Heart left ventricle (tissue), 16 donors: ENCODE data around the gene TUBA4B. TPM values are rescaled to one million over a fixed set of nuclear protein-coding genes. Genes with fewer than 3 reads are reported as not detected.

Source experiments
- ATAC-seq, 4 donors: fragments of 200-7000 bp; cut with Tn5 transposase; one replicate each; pipeline ENCODE4 v1.9.1; 2020 to 2022; ENCODE audit warnings: moderate library complexity in 4 of 4, mild to moderate bottlenecking in 3 of 4, moderate number of reproducible peaks in 1 of 4
- DNase-seq, 5 donors: peaks; one replicate each; pipeline ENCODE4 v3.0.0-alpha.2; 2020
- H3K27ac ChIP-seq, 12 donors: fragments of 200-600 bp; sonication (generic) in 4 of 12; one replicate each; pipeline versions ENCODE4 v1.5.0 to v1.8.0; 2016 to 2022; ENCODE audit warnings: mild to moderate bottlenecking in 2 of 12
- H3K27me3 ChIP-seq, 9 donors: fragments of 200-600 bp; sonication (generic) in 2 of 9; one replicate each; pipeline versions ENCODE4 v1.5.1 to v1.8.0; 2016 to 2022; ENCODE audit warnings: mild to moderate bottlenecking in 3 of 9
- H3K36me3 ChIP-seq, 9 donors: fragments of 200-600 bp; sonication (generic) in 2 of 9; one replicate each; pipeline versions ENCODE4 v1.5.0 to v1.8.0; 2018 to 2022; ENCODE audit warnings: mild to moderate bottlenecking in 2 of 9
- H3K4me1 ChIP-seq, 12 donors: fragments of 200-600 bp; sonication (generic) in 4 of 12; one replicate each; pipeline versions ENCODE4 v1.5.0 to v1.8.0; 2016 to 2022; ENCODE audit warnings: mild to moderate bottlenecking in 3 of 12
- H3K4me3 ChIP-seq, 12 donors: fragments of 200-600 bp; sonication (generic) in 4 of 12; one replicate each; pipeline versions ENCODE4 v1.5.0 to v1.8.0; 2017 to 2022; ENCODE audit warnings: mild to moderate bottlenecking in 9 of 12, moderate library complexity in 4 of 12
- H3K9me3 ChIP-seq, 12 donors: fragments of 200-600 bp; sonication (generic) in 4 of 12; one replicate each; pipeline versions ENCODE4 v1.5.0 to v1.8.0; 2016 to 2022; ENCODE audit warnings: mild to moderate bottlenecking in 1 of 12
- CTCF ChIP-seq, 12 donors: fragments of 200-600 bp; sonication (generic) in 4 of 12; IDR thresholded peaks; one replicate each; pipeline versions ENCODE4 v1.5.0 to v1.8.0; 2018 to 2022; ENCODE audit warnings: antibody characterized with exemption in 12 of 12, mild to moderate bottlenecking in 5 of 12
- POLR2A ChIP-seq, 2 donors: fragments of 450-650 bp; IDR thresholded peaks; one replicate each; pipeline ENCODE4 v1.6.1; 2017; ENCODE audit warnings: antibody characterized with exemption in 2 of 2, mild to moderate bottlenecking in 2 of 2, moderate library complexity in 2 of 2
- WGBS, 4 donors: extraction: QIAGEN DNeasy Blood & Tissue Kit in 2 of 4; methylation state at CpG; one replicate each; pipeline versions ENCODE4 v1.1.5 to v1.1.7; 2013 to 2018; 5-methylcytosine and 5-hydroxymethylcytosine counted together
- intact Hi-C, 10 donors: fragments of 100-400 bp; cut with DNase I; formaldehyde crosslinking; loops; one replicate each; pipeline versions ENCODE4 v1.11.1 to v1.14.2; 2022
- polyA plus RNA-seq, 2 donors: library from polyadenylated mRNA; stranded (reverse); fragments of 200-250 nt; gene quantifications; one replicate each; pipeline ENCODE4 v1.2.3, GENCODE V29; 2013
- total RNA-seq, 9 donors: library from RNA; depleted of rRNA in 2 of 9; stranded (reverse); fragments of >200 nt in 2 of 9; fragmentation: NEBNext Ultra II Directional in 3 of 9; extraction: Animal tissue kit (Norgen Biotek cat#: 25700) in 3 of 9; gene quantifications; one replicate each; pipeline versions ENCODE4 v1.1.0 to v1.2.4, GENCODE V29; 2016 to 2023
- donor health status: ischemic (EF 13 %, LVEDD 7.1; RV severe dilation, severe dysfunction).
- donor health status: healthy with polysubstance abuse.
- donor health status: DM: no; HTN: yes; CAD: no.
- donor health status: DM: no; HTN: no; CAD: no.
- donor health status: ischemic (EF 25% LVEDD 6.9; RV normal size, moderate dysfunction).
- donor health status: ischemic (EF 25% LVEDD 5.7; RV mildly dilated, moderate dysfunction).
- donor health status: healthy.
- donor health status: DM: yes; HTN: yes; CAD: no.
- donor health status: ischemic (EF 35%, LVEDD 5.7; RV mildly dilated, moderate dysfunction).
- donor health status: nonischemic (EF 11% LVEDD 7.7; RV severe dilation, severe dysfunction).
- donor health status: DM: yes; HTN: yes; CAD: no.
- donor health status: PGD.
- donor health status: ischemic (EF 29% LVEDD 5.4; RV normal size, mild dysfunction).
- donor health status: nonischemic (EF 23%, LVEDD 6.1; RV moderate dilation, normal function).

TUBA4B gene
- total and polyA plus RNA-seq, 11 donors = not detected

- 47 to 56% (median 50%) methylated on average over 16 of the region's 16 CpGs for WGBS, 4 donors
Measured at GRCh38 chr2:219289537-219290361, 36.7 kb downstream of the TUBA4B start.

GRCh38 chr2:219290381-219291171 lies 37.5 kb downstream of the TUBA4B start:
- intact Hi-C loops = loop anchor here in 7 of 10 donors (5.0 to 10.0 kb wide), 6 partner anchors 43 to 236 kb away; partner anchors contain the start of genes DNPEP (in 2 of the 7), GLB1L (in 2 of the 7), STK16 (in 2 of the 7) and CNPPD1 (in 1 of the 7)
- H3K27me3 ChIP-seq = no peaks in the 10 kb centered on the region
- no peak overlapping the region for H3K4me3 ChIP-seq
- 85 to 87% (median 87%) methylated on average over 16 of the region's 16 CpGs for WGBS, 4 donors
- H3K4me1 ChIP-seq = peaks cover 0 to 25% (median 13%) of the 10 kb centered on the region in 12 donors
- no peaks in the 10 kb centered on the region for H3K9me3 ChIP-seq
- DNase-seq (peak in 1 of 5 donors; percentile 13), ATAC-seq (no peak)
- peaks cover 0 to 11% (median 2%) of the 10 kb centered on the region in 9 donors for H3K36me3 ChIP-seq
- peak overlapping the region in 4 of 12 donors; percentile 52 to 77 (median 73) for H3K27ac ChIP-seq
- TF ChIP-seq POLR2A (IDR thresholded peaks at IDR 0.05) (no peak), CTCF (IDR thresholded peaks at IDR 0.05) (no peak)

More at GRCh38 chr2:219289537-219290361, 36.7 kb downstream of the TUBA4B start:
- ATAC-seq (peak; percentile 27 to 71 (median 65)), DNase-seq (peak in 4 of 5 donors; percentile 70 to 78 (median 74))
- Histone ChIP-seq H3K27me3 (no peaks in the 10 kb centered on the region), H3K36me3 (peaks cover 0 to 20% (median 10%) of the 10 kb centered on the region in 9 donors), H3K27ac (peak overlapping the region in 10 of 12 donors; percentile 13 to 77 (median 62)), H3K4me1 (peaks cover 0 to 23% (median 9%) of the 10 kb centered on the region in 12 donors), H3K4me3 (no peak overlapping the region), H3K9me3 (no peaks in the 10 kb centered on the region)
- intact Hi-C loops = loop anchor here in 7 of 10 donors (5.0 to 10.0 kb wide), 6 partner anchors 42 to 235 kb away; partner anchors contain the start of genes DNPEP (in 2 of the 7), GLB1L (in 2 of the 7), STK16 (in 2 of the 7) and CNPPD1 (in 1 of the 7)
- TF ChIP-seq CTCF (IDR thresholded peaks at IDR 0.05) = no peak
- no peak for TF ChIP-seq POLR2A (IDR thresholded peaks at IDR 0.05)

DNA sequence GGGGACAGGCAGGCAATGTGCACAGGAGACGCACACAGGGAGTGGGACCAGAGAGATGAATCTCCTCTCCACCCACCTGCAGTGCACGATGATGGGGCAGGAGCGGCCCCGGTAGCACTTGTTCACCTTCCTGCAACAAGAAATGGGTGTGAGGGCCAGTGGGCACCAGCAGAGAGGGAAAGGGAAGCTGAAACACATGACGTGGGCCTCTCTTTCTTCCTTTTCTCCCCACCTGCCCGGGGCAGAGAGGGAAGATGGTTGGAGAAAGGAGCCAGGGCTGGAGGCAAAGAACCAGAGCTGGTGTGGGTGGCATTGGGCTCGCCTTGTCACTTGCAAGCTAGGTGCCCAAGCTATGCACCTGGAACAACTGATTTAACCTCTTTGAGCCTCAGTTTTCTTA lies 38.4 kb downstream of the TUBA4B start:
- no peaks in the 10 kb centered on the region for H3K9me3 ChIP-seq
- H3K27ac ChIP-seq = no peak overlapping the region
- TF ChIP-seq POLR2A (IDR thresholded peaks at IDR 0.05) = no peak
- TF ChIP-seq CTCF (IDR thresholded peaks at IDR 0.05) = no peak
- intact Hi-C loops = loop anchor here in 7 of 10 donors (5.0 to 10.0 kb wide), 6 partner anchors 44 to 237 kb away; partner anchors contain the start of genes DNPEP (in 2 of the 7), GLB1L (in 2 of the 7), STK16 (in 2 of the 7) and CNPPD1 (in 1 of the 7)
- H3K27me3 ChIP-seq = no peaks in the 10 kb centered on the region
- peaks cover 0 to 25% (median 13%) of the 10 kb centered on the region in 12 donors for H3K4me1 ChIP-seq
- WGBS, 4 donors = 82 to 87% (median 83%) methylated on average over 7 of the region's 7 CpGs
- H3K4me3 ChIP-seq = no peak overlapping the region
- peaks cover 0 to 3% (median 0%) of the 10 kb centered on the region in 9 donors for H3K36me3 ChIP-seq
- no peak for ATAC-seq
- peak in 1 of 5 donors; percentile 14 for DNase-seq
